AG04450 (cell line): Measurements from ENCODE around the gene MCTP1. TPM values are rescaled to one million over a fixed set of nuclear protein-coding genes. Genes with fewer than 3 reads are reported as not detected.

Experiments used
- CTCF ChIA-PET: fragments of 300-600, 350-600 bp; formaldehyde crosslinking; extraction: SDS; loops from one replicate; lab custom pipeline; 2022; ENCODE audit warnings: antibody characterized with exemption, inconsistent platforms; lab: Charles Lee
- POLR2A ChIA-PET: fragments of 350-600 bp; formaldehyde crosslinking; extraction: SDS; loops from one replicate; lab custom pipeline; 2021; ENCODE audit warnings: antibody characterized with exemption, inconsistent platforms; lab: Yijun Ruan, JAX
- DNase-seq: peaks from one replicate; pipeline ENCODE4 v3.0.0-alpha.2; 2011; ENCODE audit warnings: low read depth, low spot score
- H3K27ac ChIP-seq: one replicate; pipeline ENCODE4 v1.5.1; 2012; ENCODE audit warnings: low read depth, low read length, control low read depth
- H3K27me3 ChIP-seq: one replicate; pipeline ENCODE4 v1.6.0; 2012; ENCODE audit warnings: low read length; ENCODE audit not compliant: control insufficient read depth, insufficient read depth
- H3K4me3 ChIP-seq: 2 replicates; pipeline ENCODE4 v1.5.1; 2011; ENCODE audit warnings: mild to moderate bottlenecking, low read depth, low read length, control low read depth
- H3K9me3 ChIP-seq: 2 replicates; pipeline ENCODE4 v1.5.1; 2012; ENCODE audit warnings: low read length; ENCODE audit not compliant: control insufficient read depth, insufficient read depth
- CTCF ChIP-seq: IDR thresholded peaks from 2 replicates; pipeline ENCODE4 v1.5.1; 2011; ENCODE audit warnings: low read depth, low read length, control low read depth, inconsistent platforms
- polyA plus RNA-seq: library from polyadenylated mRNA; depleted of rRNA; stranded (reverse); fragments of >200 nt; gene quantifications from 2 replicates; pipeline ENCODE4 v1.2.3, GENCODE V29; 2011

Gene MCTP1
- polyA plus RNA-seq, 1 experiment = 0.66 TPM

GRCh38 chr5:95042037-95042436, 242.9 kb downstream of the MCTP1 start:
- POLR2A ChIA-PET = no interaction called here
- no peak for TF ChIP-seq CTCF
- no peak overlapping the region for H3K27ac ChIP-seq
- no peaks in the 10 kb centered on the region for H3K9me3 ChIP-seq
- H3K27me3 ChIP-seq = no peaks in the 10 kb centered on the region
- CTCF ChIA-PET = interaction anchor here (1.1 to 1.8 kb wide), 2 partner anchors 73 to 74 kb away, joined by 3 to 4 read pairs; no protein-coding TSS in a partner anchor
- DNase-seq = no peak
- no peak overlapping the region for H3K4me3 ChIP-seq

- DNase-seq = no peak
- H3K4me3 ChIP-seq = no peak overlapping the region
- no peak for TF ChIP-seq CTCF
- ChIA-PET POLR2A (no interaction called here), CTCF (no interaction called here)
- H3K9me3 ChIP-seq = no peaks in the 10 kb centered on the region
- no peaks in the 10 kb centered on the region for H3K27me3 ChIP-seq
- no peak overlapping the region for H3K27ac ChIP-seq
Observed at GRCh38 chr5:95035891-95036685, 248.8 kb downstream of the MCTP1 start.

- POLR2A ChIA-PET = no interaction called here
- no peak overlapping the region for H3K27ac ChIP-seq
- no peaks in the 10 kb centered on the region for H3K27me3 ChIP-seq
- CTCF ChIA-PET = no interaction called here
- no peaks in the 10 kb centered on the region for H3K9me3 ChIP-seq
- TF ChIP-seq CTCF = no peak
- no peak for DNase-seq
- no peak overlapping the region for H3K4me3 ChIP-seq
Observed at GRCh38 chr5:95032801-95033200, 252.1 kb downstream of the MCTP1 start.

GRCh38 chr5:95029569-95030366, 255.1 kb downstream of the MCTP1 start:
- DNase-seq = no peak
- POLR2A ChIA-PET = no interaction called here
- Histone ChIP-seq H3K9me3 (no peaks in the 10 kb centered on the region), H3K27me3 (no peaks in the 10 kb centered on the region), H3K27ac (no peak overlapping the region), H3K4me3 (no peak overlapping the region)
- TF ChIP-seq CTCF = no peak
- CTCF ChIA-PET = no interaction called here

GRCh38 chr5:95027775-95028174, 257.1 kb downstream of the MCTP1 start:
- TF ChIP-seq CTCF = no peak
- POLR2A ChIA-PET = no interaction called here
- DNase-seq = no peak
- CTCF ChIA-PET = interaction anchor here (0.5 kb wide), 1 partner anchor 214 kb away, joined by 3 read pairs; no protein-coding TSS in a partner anchor
- H3K4me3 ChIP-seq = no peak overlapping the region
- no peaks in the 10 kb centered on the region for H3K9me3 ChIP-seq
- H3K27ac ChIP-seq = no peak overlapping the region
- H3K27me3 ChIP-seq = no peaks in the 10 kb centered on the region
